CD4-positive, alpha-beta T cell treated with Interleukin-2 at 100 ng/mL for 4 hours (primary cell): Measurements from ENCODE around the gene SLF2.

Source experiments
- DNase-seq: peaks from one replicate; pipeline ENCODE4 v3.0.0-alpha.2; 2020; ENCODE audit warnings: low spot score

The SLF2 gene

DNA sequence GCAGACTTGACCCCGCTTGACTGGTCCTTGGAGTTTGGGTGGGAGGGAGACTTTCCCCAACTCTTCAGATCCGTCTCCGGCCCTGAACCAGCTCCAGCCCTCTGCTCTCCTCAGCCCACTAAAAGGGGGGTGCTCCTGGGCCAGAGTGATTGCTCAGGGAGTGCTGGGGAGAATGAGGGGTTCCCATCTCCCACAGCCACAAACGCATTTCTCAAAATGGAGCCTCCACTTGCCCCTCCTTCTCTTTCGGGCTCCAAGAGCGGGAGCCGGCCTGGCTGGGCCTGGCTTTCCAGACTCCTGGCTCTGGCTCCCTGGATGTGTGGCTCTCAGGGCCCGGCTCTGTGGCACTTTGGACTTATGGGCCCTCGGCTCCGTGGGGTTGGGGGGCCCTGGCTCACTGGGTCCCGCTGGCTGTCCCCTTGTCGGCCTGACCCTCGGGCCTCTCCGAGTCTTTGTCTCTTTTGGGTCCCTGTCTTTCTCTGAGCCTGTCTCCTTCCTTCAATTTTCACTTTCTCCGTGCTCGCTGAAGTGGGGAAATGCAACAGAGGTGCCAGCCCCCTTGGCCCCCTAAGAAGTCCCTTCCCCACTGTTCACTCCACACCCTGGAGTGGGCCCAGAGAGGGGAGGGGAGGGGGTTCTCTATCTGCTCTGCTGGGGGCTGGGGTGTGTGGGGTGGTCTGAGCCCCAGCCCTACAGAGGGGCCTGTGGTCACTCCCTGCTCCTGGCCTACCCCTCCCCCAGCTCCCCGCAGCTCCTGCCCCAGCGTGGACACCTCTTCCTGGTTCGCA, 87.6 kb downstream of the SLF2 start:
- DNase-seq: no peak

- no peak for DNase-seq
Observed at GRCh38 chr10:101000915-101001658, 88.3 kb downstream of the SLF2 start.

DNA sequence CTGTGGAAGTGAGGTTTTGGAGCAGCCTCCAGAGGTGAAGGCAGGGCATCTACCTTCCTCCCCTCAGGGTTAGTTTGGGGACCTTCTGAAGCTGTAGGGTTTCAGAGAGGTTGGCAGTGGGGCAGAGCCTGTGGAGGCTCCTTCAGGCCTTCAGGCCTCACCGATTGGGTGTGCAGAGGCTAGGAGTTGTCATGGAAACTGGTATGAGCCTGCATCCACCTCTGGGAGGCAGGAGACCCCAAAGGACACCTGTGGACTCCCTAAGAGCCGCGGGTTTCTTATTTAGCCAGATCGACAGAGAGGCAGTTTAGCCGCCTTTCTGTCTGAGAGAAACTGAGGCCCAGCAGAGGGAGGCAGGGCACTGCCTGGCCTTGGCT, 88.9 kb downstream of the SLF2 start:
- DNase-seq: no peak

- DNase-seq: no peak
Observed at GRCh38 chr10:101002456-101002855, 89.7 kb downstream of the SLF2 start.

DNA sequence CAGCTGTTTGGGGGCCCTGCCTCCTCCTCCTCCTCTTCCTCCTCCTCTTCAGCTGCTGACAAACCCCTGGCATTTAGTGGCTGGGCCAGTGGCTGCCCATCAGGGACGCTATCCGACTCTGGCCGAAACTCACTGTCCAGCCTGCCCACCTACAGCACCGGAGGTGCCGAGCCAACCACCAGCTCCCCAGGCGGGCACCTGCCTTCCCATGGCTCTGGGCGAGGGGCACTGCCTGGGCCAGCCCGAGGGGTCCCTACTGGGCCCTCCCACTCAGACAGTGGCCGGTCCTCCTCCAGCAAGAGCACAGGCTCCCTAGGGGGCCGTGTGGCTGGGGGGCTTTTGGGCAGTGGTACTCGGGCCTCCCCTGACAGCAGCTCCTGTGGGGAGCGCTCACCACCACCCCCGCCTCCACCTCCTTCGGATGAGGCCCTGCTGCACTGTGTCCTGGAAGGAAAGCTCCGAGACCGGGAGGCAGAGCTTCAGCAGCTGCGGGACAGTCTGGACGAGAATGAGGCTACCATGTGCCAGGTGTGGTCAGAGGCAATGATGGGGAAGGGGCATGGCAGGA, 91.0 kb downstream of the SLF2 start:
- no peak for DNase-seq

GRCh38 chr10:101005361-101005760, 92.6 kb downstream of the SLF2 start:
- no peak for DNase-seq

- DNase-seq: no peak
Observed at GRCh38 chr10:101005869-101006567, 93.3 kb downstream of the SLF2 start.

- DNase-seq: no peak
Observed at GRCh38 chr10:101006593-101007098, 93.9 kb downstream of the SLF2 start.

GRCh38 chr10:101007099-101007711, 94.4 kb downstream of the SLF2 start:
- DNase-seq: no peak

- no peak for DNase-seq
Observed at GRCh38 chr10:101007915-101008822, 95.4 kb downstream of the SLF2 start.

- DNase-seq: no peak
Observed at GRCh38 chr10:101008823-101009423, 96.2 kb downstream of the SLF2 start.

- no peak for DNase-seq
Observed at GRCh38 chr10:101010329-101010728, 97.6 kb downstream of the SLF2 start.

DNA sequence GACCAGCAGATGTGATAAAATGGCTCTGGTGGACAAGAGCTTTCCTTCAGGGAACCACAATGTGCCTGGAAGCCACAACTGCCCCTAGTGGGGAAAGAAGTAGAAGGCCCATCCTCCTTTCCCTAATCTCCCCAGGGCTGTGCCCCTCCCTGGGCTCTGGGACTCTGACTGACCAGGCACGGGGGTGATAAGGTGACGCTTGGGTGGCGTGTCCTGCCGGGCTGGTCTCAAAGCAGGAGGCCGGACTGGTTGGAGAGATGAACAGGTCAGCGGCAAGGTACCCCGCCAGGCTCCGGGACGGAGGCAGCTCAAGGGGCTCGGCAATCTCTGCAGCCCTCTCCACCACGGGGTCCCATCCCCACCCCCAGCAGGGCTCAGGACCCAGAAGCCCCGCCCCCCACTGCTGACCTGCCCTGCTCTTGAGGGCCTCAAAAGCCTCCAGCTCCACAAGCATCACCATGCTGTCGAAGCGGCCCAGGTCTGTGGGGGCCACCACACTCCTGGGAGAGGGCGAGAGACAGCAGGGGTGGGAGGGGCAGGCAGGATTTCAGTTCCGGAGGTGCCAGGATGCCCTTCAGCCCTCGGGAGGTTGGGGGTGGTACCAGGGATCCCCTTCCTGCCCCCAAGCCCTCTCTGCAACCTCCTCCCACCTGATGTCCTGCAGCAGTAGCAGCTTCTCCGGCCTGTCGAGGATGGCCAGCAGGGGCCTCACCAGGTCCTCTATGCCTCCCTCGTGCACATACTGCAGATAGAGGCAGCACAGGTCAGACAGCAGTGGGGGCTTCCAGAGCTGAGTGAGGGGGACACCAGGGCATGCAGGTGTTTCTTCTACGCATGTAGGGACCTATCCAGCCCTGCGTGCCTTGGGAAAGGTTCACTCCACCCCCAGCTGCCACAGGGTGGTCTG, 99.0 kb downstream of the SLF2 start:
- no peak for DNase-seq

- peak; percentile 84 for DNase-seq
Observed at GRCh38 chr10:101012525-101013364, 100.0 kb downstream of the SLF2 start.

DNA sequence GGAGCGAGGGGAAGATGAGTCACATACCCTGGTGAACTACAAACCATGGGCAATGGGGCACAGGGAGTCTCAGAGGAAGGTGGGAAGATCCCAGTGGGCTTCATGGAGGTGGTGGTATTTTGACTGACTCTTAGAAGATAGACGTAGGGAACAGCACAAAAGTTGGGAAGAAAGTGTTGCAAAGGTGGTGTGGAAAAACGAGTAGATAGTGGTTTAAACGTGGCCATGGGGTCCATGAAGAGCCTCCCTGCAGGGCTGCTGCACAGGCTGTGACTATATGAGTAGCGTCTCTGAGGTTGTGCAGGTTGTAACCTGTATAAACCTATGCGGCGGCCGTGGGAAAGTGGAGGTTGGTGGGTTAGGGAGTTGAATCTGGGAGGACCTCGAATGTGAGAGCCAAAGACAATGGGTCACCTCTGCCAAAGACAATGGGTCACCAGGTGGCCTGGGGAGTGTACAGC, 100.6 kb downstream of the SLF2 start:
- no peak for DNase-seq

DNA sequence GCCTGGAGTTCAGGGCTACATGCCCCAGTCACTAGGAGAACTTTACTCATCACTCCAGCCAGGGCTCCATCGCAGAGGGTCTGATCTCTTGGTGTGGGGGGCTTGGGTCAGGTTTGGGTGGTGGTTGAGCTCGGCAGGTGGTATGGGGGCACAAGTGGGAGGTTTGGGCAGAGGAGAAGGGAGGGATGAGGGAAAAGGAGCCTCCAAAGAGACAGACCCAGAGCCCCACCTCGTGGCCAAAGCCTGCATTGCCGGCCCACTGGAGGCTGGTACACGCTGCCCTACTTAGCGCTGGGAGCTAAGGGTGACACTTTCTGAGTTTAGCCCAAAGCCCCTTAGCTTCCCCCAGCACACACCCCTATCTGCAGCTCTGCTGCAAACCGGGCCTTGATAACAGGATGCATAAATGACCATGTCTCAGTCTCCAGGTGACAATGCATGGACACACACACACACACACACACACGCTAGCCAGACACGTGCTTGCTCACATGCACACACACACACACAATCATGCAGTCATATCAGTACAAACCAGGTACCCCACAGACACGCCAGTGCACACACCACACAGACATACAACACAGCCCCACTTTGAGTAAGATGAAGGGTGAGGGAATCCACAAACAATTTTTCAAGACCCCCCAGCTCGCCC, 101.6 kb downstream of the SLF2 start:
- DNase-seq: peak; percentile 77
